NB4 (cell line): ENCODE data around the gene IL2RA.
A peak's percentile ranks its signal among the peaks of the same experiment; 100 is the strongest.

Source experiments
- DNase-seq: peaks from one replicate; pipeline ENCODE4 v3.0.0; 2010; ENCODE audit warnings: low read depth
- H3K4me3 ChIP-seq: one replicate; pipeline ENCODE4 v1.5.1; 2011; ENCODE audit warnings: mild to moderate bottlenecking, low read depth, low read length, moderate library complexity
- CTCF ChIP-seq: IDR thresholded peaks from one replicate; pipeline ENCODE4 v1.5.1; 2012; ENCODE audit warnings: low read depth, low read length
- MAX ChIP-seq: IDR thresholded peaks from 2 replicates; pipeline ENCODE4 v1.6.1; 2011; ENCODE audit warnings: low read depth, low read length
- MYC ChIP-seq: IDR thresholded peaks from 2 replicates; pipeline ENCODE4 v1.6.1; 2011; ENCODE audit warnings: low read depth, low read length
- POLR2A ChIP-seq: IDR thresholded peaks from 2 replicates; pipeline ENCODE4 v1.6.1; 2011; ENCODE audit warnings: mild to moderate bottlenecking; ENCODE audit not compliant: insufficient read length; ENCODE audit errors: extremely low read depth

Gene IL2RA

GRCh38 chr10:5977471-5978229 is 84.5 kb downstream of the IL2RA start, which contains the start of gene IL15RA:
Gene IL15RA (minus strand): TSS chr10:5977543. CDS start chr10:5977492, 51 bp downstream.
- peak; percentile 86 for DNase-seq
- H3K4me3 ChIP-seq = peak within 1 kb of the TSS; percentile 60
- TF ChIP-seq MYC (peak; percentile 50; the same call in 1 of the 2 replicates), MAX (0 out of 2 replicates have a peak, but pooled peaks have one; percentile 27), POLR2A (no peak)

GRCh38 chr10:5976512-5977470 is 85.4 kb downstream of the IL2RA start:
- H3K4me3 ChIP-seq = peak overlapping the region; percentile 60
- DNase-seq = peak; percentile 62
- TF ChIP-seq MYC (no peak), POLR2A (no peak), MAX (no peak), CTCF (no peak)

- peak overlapping the region; percentile 59 for H3K4me3 ChIP-seq
- peak; percentile 80 for DNase-seq
- TF ChIP-seq MAX = no peak
- no peak for TF ChIP-seq POLR2A
These were observed 86.3 kb downstream of the IL2RA start for GRCh38 chr10:5975641-5976473.

- DNase-seq = no peak
- no peak overlapping the region for H3K4me3 ChIP-seq
- no peak for TF ChIP-seq CTCF
- no peak for TF ChIP-seq MAX
- TF ChIP-seq POLR2A = no peak
- no peak for TF ChIP-seq MYC
These were observed 89.1 kb downstream of the IL2RA start for GRCh38 chr10:5973069-5973468.

- no peak for TF ChIP-seq POLR2A
- no peak for TF ChIP-seq CTCF
- TF ChIP-seq MYC = no peak
- no peak for TF ChIP-seq MAX
- no peak overlapping the region for H3K4me3 ChIP-seq
These were observed 90.3 kb downstream of the IL2RA start for GRCh38 chr10:5971886-5972285.

GRCh38 chr10:5971315-5971832 is 90.8 kb downstream of the IL2RA start:
- no peak overlapping the region for H3K4me3 ChIP-seq
- DNase-seq = peak; percentile 18
- TF ChIP-seq POLR2A (no peak), CTCF (no peak), MYC (no peak), MAX (no peak)

More at GRCh38 chr10:5971886-5972285, 90.3 kb downstream of the IL2RA start:
- peak; percentile 57 for DNase-seq
